NCI-H1436 (cell line): ENCODE data around the gene DGCR8.

ENCODE experiments used
- DNase-seq: peaks from one replicate; lab custom pipeline; 2025; lab: John Stamatoyannopoulos, UW

Gene DGCR8

DNA sequence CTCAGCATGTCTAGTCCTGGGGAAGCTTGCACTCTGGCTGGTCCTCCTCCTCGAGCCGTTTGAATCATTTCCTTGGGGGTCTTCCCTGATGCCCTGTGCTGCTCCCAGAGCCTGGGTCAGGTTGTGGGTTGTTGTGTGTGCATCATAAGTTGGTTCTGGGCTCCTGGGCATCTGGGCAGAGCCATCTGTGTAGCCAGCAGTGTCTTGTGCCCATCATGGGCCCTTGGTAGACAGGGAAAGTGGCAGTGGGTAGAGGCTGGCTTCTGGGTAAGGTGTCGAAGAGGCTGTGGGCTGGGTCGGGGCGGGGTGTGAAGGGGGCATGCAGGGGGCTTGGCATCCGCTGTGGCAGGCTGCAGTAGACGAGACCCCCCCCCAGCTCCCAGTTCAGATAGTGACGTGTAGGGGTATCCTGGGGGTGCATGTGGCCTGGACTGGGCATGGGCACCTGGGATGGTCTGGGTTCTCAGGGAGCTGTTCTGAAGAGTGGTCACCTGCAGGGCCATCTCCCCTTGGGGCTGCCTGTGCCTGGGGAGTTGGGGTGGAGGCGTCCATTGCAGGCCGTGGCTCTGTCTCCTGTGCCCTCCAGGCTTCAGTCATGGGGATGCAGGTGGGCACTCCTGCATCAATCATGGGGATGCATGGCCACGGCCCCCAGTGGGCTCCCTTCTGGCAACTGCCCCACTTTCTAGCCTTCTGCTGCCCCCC is 44.2 kb downstream of the DGCR8 start:
- no peak for DNase-seq

DNA sequence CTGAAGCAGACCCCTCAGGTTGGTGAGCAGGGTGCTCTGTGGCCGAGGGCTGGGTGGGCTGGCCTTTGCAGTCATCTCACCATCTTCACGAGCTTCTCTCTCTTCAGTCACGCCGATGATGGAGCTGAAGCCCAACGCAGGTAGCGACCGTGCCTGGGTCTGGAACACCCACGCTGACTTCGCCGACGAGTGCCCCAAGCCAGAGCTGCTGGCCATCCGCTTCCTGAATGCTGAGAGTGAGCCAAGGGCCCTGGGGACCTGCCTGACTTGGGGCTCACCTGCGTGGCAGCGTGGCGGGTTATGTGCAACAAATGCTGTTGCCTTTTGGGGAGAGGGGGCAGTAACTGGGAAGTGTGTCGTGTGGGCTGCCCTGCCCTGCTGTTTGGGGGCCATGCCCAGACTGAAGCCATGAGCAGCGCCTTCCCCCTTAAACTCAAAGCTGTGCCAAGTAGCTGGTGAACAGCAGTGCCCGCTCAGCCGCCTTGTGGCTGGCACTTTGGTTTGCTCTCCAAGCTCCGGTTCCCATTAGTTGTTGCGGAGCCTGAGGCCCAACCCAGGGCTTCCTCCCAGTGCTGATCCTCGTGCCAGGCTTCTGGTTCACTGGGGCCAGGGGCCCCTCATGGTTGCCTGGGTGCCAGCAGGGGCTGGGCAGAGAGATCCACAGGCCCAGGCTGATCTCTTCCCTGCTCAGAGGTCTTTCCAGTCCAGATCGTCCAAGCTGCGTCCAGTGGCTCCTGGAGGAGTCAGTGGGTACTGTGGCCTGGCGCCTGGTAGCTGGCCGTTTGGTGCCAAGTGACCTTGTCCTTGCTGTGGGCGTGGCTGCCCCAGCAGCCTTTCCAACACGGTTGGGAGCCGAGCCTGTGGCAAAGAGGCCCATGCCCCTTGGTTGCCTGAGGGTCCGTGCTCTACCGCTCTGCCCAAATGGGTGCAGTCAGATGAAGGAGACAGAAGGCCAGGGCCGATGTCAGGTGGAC is 45.4 kb downstream of the DGCR8 start:
- DNase-seq = no peak

DNA sequence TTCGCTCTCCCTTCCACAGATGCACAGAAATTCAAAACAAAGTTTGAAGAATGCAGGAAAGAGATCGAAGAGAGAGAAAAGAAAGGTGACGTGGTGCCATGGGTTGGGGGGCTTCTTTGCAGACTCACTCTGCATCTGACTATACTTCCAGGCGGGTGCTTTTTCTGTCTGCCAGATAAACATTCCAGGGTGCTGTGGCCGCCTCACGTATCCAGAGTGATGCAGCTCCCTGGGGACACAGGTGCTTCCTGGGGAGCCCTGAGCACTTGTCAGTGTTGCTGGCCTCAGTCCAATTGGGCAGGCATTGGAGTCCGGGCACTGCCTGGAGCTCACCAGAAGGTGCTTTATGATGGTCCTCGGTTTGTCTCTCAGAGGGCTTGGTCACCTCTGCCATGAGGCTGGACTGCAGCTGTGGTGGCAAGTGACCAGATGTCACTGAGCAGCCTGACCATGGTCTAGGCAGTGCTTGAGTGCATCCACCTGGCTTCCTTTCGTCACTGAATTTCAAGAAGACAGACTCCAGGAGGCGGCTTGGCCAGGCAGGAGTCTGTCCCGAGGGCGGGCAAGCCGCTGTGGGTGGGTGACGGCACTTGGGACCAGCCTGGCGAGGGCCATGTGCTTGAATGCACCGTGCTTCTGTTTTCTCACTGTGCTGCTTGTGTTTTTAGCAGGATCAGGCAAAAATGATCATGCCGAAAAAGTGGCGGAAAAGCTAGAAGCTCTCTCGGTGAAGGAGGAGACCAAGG is 46.4 kb downstream of the DGCR8 start:
- no peak for DNase-seq

DNA sequence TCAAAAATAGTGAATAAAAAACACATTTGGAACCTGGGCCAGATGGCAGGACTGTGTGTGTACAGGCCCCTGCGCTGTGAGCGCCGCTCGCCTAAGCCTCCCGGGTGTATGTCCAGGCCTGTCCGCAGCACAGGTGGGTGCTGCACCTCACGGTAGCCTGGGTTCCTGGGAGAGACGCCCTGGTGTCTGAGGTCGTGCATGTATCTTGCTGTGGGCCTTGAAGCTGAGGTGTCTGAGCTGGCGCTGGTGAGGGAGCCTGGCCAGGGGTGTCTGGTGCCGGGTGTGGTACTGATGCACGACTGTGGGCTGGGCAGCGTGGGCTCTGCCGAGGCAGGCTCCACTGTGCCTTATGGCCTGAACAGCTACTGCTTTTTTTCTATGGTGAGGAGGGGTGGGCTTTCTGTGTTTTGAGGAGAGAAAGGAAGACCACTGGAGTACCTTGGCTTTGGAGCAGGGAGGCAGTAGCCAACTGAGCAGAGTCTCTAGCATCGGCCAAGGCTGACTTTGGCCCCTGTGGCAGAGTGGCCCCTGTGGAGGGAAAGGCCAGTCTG is 47.4 kb downstream of the DGCR8 start:
- DNase-seq = no peak

DNA sequence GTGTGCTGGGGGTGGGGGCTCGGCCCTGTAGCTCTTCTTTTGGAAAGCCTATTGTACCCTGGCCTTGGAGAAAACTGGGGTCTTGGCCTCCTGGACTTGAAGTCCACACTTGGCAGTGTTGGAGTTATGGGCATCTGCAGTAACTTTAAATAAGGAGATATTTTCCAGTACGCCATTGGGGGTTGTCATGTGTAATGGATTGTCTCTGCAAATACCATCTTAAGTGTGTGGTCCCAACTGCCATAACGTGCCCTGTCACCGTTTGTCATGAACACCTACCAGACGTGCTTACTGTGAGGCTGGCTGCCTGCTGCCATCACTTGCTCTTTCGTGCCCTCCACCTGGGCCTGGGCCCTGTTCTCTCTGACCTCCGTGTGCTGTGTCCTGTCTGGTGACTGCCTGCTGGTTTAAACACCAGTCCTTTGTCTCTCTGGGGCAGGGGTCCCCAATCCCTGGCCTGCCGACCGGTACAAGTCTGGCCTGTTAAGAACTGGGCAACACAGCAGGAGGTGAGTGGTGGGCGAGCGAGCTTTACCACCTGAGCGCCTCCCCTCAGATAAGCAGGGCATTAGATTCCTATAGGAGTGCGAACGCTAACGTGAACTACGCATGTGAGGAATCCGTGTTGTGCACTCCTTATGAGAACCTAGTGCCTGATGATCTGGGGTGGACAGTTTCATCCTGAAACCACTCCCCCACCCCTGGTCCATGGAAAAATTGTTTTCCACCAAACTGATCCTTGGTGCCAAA is 48.0 kb downstream of the DGCR8 start:
- no peak for DNase-seq

DNA sequence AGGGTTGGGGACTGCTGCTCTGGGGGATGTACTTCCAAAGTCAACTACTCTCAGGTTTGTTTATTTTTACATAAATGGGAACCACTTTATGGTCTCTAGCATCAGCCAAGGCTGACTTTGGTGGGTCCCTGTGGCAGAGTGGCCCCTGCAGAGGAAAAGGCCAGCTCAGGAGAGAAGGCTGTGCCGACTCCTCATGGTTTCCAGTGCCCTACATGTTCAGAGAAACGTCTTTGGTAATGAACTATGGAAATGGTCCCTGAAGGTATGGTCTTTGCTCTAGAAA is 48.5 kb downstream of the DGCR8 start:
- DNase-seq = no peak

DNA sequence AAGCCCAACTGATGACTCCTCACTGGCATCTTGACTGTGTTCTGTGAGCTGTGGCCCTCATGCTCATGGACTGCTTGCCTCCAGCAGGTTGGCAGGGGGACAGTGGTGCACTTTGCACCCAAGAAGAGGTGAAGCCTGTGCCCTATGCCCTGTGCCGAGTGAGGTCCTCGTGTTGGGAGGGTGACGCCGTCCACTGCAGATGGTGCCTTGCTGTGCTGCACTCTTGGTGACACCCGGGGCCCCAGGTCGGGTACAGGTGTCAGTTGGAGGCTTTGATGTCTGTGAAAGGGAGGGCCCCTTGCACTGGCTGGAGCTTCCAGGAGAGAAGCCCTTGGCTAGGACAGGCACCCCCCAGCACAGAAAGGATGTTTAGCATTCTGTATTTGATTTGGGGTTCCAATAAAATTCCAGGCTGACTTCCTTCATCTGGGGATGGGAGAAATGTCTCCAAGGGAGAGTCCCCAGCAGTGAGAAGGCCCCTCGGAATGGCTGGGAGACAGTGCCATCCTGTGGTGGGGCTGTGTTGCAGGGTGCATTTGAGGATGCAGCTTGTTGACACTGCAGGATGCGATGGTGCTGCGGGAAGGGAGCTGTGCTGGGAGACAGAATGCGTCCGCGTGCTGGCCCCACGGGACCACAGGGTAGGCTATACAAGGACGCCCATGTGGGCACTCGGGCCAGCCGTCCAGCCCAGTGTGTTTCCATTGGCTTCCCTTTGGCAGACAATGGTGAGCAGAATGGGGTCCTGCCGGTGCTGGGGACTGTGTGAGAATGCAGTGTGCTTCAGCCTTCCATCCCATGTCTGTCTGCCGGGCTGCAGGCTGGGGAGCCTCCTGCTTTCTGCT is 49.1 kb downstream of the DGCR8 start:
- peak; percentile 8 for DNase-seq

DNA sequence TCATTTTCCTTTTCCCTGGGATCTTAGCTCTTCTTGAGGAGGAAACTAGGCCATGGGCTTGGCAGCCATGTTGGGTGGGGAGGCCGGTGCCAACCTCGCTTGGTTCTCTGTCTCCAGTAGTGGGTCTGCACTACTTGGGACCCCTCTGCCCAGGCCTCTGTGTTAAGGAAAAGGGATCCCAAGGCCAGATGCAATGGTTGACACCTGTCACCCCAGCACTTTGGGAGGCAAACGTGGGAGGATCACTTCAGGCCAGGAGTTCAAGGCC is 49.6 kb downstream of the DGCR8 start:
- no peak for DNase-seq

DNA sequence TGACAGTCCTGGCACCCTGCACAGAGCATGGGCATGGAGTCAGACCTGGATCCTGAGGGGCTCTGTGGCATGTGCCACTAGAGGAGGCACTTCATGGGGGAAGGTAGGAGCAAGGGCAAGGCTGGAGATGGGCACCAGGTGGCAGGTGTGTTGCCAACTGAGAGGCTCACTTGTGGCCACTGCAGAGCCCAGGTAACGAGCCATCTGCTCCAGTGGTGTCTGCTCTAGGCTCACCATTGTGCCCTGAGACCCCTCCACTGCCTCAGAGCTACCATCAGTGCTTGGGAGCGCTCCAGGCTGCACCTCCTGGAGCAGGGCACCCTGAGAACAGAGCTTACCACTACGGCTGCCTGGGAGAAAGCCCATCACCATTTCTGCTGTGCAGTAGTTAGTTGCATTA is 50.3 kb downstream of the DGCR8 start:
- DNase-seq = peak; percentile 20

DNA sequence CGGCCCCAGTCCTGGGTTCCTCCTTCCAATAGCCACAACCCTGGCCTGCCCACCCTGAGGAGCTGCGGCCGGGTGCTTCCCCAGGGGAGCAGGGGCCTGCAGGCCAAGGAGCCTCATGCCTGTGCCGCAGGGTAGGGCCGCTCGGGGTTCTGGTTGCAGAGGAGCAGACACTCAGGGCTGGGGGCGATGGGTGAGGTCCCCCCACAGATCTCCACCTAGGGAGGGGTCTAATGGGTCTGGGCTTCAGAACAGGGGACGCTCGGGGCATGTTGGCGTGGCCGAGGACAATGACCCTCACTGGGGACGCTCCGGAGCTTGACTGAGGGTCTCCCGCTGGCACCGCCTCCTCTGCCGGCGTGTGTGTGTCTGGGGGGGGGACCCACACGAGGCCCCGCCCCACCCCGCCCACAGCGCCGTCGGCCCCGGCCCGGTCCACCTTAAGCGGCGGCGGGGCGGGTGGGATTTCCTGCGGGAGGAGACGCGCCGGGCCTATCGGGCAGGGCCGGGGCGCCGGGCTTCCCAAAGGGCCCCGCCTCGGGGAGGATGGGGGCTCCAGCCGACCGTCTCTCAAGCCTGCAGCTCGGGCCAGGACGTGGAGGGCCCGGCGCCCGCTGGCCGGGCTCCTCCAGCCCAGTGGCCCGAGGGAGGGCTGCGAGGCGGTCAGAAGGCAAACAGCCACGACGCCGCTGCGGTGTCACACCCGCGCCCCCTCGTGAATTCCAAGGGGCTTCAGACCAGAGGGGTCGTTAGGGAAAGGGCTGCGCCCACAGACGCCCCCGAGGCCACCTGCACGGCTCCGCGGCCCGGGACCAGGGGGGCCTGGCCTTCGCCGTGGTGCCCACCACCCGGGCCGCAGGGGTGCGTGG is 50.9 kb downstream of the DGCR8 start:
- peak; percentile 53 for DNase-seq

DNA sequence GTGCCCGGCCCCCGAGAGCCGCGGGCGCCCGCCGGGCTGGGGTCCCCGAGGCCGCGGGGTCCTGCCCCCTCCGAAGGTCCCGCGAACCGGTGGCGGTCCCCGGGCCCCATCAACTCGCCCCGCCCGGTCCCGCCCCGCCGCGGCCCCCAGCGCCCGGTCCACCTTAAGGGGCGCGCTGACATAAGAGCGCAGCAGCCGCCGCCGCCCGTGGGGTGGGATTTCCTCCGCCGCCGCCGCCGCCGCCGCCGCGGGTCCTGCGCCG is 51.5 kb downstream of the DGCR8 start, which contains the start of gene ZDHHC8:
ZDHHC8 (plus strand) TSS at position 208 of the 262 bp plus-strand sequence. CDS start 144 bp downstream, outside the sequence.
- DNase-seq = no peak

DNA sequence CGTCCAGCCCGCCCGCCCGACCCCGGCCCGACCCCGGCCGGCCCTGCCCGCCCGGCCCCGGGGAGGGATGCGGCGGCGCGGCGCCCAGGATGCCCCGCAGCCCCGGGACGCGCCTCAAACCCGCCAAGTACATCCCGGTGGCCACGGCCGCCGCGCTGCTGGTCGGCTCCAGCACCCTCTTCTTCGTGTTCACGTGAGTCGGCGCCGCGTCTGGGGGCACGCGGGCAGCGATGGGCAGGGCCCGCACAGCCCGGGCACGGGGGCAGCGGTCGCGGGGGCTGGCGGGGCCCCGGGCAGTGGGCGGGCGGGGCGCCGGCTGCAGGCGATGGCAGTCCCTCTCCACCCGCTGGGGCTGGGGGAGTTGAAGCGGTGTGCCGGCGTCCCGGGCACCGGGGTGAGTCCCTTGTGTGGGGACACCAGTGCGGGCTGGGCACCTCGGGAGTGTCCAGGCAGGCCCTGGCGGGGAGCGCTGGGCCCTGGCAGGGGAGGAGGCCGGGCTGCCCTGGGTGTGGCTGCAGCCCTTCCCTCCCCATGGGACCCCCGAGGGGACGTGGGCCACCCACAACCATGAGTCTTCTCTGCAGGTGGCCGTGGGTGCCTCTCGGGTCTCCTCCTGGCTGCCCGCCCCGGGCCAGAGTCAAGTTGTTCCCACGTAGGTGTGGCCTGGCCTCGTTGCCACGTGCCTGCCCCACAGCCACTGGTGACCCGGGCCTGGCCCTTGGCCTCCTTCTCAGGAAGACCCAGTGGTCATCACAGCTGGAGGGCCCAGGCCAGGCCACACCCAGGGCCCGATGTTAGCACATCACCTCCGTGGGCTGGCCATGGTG is 52.0 kb downstream of the DGCR8 start:
- DNase-seq = no peak

DNA sequence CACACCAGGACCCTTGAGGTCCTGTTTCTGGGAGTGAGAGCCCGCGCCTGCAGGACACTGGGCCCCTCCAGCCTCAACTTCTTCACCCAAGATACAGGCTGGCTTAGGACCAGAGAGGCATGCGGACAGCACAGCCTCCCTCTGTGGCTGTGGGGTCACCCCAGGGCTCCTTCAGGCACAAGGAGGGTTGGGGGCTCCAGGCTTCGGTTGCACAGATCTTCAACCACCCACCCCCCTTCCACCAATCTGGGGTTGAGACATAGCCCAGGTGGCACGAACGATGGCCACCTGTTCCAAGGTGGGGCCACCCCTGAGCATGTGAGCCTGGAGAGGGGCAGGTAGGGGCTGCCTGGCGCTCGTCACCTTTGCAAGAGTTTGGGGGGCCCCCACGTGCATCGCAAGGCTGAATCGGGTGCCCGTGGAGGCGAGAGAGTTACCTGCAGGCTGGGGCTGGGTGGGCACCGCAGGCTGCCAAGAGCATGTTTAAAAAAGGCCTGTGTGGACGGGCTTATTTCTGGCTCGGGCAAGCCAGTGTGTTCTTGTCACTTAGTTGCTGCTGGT is 52.7 kb downstream of the DGCR8 start:
- DNase-seq = no peak

DNA sequence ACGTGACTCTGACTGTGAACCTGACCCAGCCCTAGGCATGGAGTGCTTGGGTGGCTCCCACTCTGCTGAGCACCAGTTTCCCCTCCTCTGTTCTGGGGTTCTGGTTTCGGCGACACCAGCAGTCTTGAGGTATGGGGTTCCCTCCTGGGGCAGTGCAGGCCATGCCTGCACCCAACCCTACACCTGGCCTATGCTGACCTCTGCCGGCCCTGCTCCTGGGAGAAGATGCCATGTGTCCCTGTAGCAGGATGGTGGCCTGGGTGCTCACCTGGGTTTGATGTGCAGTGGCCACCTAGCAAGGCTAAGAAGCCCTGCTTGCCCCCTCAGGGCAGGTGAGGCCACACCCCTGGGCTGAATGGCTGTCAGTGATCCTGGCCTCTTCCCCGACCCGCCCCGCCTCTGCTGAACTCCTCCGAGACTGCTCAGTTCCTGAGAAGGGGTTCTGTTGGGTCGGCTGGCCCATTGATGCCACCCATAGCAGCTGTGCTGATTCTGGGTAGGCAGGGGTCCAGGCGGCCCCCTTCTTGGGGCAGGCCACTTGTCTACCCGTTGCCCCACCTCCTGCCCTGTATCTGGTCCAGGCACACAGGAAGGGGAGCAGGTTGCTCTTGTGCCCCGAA is 54.0 kb downstream of the DGCR8 start:
- no peak for DNase-seq

DNA sequence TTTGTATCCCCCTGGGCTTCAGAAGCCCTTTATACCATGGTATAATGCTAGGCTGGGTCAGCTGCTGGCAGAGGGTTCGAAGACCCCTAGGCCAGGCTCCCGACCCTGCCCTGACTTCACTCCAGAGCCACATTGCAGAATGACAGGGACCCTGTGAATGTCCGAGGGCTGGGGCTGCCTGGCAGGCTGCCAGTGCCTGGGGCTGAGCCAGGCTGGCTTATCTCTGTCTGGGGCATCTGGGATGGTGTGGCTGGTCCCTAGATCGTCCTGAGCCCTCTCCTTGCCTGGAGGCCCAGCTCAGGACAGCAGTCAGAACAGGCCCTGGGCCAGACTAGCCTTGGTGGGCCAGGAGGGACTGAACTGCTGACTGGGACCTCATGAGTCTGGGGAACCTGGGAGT is 55.2 kb downstream of the DGCR8 start:
- DNase-seq = no peak

DNA sequence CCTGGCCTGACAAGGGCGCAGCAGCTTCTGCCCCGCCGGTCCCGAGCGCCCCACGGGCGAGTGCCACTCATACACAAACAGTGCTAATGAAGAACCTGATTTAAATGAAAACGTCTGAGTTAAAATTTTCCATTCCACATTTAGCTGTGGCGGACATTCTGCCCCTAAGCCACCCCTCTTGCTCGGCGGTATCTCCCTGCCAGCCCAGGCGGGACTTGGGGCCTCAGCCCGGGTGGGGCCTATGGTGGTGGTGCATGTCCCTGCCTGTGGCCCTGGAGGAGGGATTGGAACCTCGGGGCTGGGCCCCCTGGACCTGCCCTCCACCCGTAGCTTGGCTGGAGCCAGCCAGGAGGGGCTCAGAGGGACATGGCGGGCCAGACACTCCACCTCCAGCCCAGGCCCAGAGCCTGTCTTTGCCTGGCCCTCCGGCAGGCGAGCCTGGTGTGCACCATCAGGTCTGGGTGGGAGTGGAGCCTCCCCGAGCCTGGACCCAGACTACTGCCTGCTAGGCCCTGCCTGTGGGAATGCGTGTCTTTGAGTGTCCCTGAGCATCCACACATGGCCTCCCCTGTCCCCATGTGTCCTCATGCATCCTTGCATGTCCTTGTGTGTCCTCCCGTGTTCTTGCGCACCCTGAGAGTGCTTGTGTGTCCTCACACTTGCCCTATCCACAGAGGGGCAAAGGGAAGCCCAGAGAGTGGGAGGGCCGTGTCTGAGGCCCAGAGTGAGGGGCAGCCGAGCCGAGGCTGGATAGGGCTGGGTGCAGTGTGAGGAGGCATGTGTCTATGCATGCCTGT is 56.0 kb downstream of the DGCR8 start:
- no peak for DNase-seq

DNA sequence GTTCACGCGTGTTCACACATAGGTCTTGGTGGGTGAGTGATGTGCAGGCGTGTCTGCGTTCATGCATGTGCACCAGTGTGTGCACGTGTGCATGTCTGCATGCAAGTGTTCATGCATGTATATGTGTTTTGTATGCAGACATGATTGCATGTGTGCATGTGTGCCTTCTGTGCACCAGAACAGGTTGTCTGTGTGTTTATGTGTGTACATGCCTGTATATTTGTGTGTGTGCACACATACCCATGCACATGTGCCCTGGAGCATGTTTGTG is 56.5 kb downstream of the DGCR8 start:
- no peak for DNase-seq

DNA sequence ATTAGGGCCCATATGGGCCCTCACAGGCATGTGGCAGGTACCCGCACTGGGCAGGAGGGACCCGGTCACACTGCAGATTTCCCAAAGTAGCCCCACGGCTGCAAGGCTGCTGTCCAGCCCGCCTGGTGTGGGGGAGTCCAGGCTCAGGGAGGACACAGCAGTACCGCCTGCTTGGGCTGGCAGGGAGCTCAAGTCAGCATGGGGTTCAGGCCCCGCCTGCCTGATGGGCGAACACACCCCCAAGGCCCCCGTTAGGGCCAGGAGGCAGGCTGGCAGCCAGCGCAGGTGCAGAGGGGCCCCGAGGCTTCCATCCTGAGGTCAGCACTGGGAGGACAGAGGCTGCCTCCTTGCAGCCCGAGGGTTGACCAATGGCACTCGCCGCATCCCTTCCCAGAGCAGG is 57.1 kb downstream of the DGCR8 start:
- no peak for DNase-seq
